T-helper 1 cell treated with Interleukin-12 subunit alpha and Interleukin-12 subunit beta and Interleukin-4 antibody, amounts not matched to agents 30 μg/mL and 1 μg/mL, for 36 hours (primary cell): ENCODE results near the gene PTGIR.

Experiments used
- H3K27ac Mint-ChIP-seq: one replicate; pipeline ENCODE4 v1.8.0; 2021; ENCODE audit warnings: mild to moderate bottlenecking, mixed read lengths
- H3K27me3 Mint-ChIP-seq: one replicate; pipeline ENCODE4 v1.8.0; 2021; ENCODE audit warnings: low read depth, mixed read lengths
- H3K36me3 Mint-ChIP-seq: one replicate; pipeline ENCODE4 v1.8.0; 2021; ENCODE audit warnings: low read depth, mixed read lengths
- H3K4me1 Mint-ChIP-seq: one replicate; pipeline ENCODE4 v1.8.0; 2021; ENCODE audit warnings: low read depth, mixed read lengths
- H3K4me3 Mint-ChIP-seq: one replicate; pipeline ENCODE4 v1.8.0; 2021; ENCODE audit warnings: mild to moderate bottlenecking, moderate library complexity, mixed read lengths
- H3K9me3 Mint-ChIP-seq: one replicate; pipeline ENCODE4 v1.8.0; 2021; ENCODE audit warnings: mixed read lengths

PTGIR gene

DNA sequence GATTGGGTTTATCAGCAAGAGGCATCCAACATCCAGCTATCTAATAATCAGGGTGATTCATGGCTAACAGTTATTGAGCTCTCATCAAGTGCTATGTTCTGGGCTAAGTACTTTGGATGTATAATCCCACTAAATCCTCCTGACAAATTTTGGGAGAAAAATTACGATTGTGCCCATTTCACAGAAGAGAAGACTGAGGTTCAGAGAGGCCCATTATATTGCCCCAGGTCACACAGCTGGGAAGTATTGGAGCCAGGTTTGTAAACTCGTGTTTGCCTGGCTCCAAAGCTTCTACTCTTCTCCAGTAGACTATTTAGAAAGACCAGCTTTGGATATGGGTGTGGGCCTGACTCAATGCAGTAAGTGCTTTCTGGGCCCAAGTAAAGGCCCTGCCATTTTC, 44.6 kb downstream of the PTGIR start:
- Mint-ChIP-seq H3K9me3 (no peaks in the 10 kb centered on the region), H3K27ac (no peak overlapping the region), H3K4me3 (no peak overlapping the region), H3K36me3 (peaks cover 2% of the 10 kb centered on the region), H3K27me3 (peaks cover 9% of the 10 kb centered on the region), H3K4me1 (peaks cover 2% of the 10 kb centered on the region)

DNA sequence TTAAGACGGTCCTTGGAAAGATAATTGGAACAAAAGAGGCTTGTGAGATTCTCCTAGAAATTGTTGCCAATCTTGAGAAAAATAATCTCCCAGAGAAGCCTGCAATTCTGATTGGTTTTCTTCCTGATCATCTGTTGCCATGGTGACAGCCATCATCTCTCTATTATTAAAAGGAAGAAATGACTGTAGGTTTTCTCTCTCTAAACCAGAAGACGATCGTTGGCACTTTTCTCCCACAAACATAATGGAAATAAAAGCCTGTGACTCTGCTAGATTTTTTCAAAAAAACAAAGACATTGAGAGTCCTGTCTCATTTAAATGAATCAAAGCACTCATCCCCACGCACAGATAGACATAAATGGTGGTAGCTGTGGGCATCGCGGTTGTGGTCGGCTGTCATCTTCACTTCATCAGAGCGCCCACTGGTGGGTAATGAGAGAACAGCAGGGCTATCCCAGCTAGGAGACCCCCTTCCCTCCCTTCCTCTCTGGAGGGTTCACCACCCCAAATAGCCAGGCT, 45.5 kb downstream of the PTGIR start:
- Mint-ChIP-seq H3K4me1 (peaks cover 5% of the 10 kb centered on the region), H3K4me3 (no peak overlapping the region), H3K27ac (no peak overlapping the region)

DNA sequence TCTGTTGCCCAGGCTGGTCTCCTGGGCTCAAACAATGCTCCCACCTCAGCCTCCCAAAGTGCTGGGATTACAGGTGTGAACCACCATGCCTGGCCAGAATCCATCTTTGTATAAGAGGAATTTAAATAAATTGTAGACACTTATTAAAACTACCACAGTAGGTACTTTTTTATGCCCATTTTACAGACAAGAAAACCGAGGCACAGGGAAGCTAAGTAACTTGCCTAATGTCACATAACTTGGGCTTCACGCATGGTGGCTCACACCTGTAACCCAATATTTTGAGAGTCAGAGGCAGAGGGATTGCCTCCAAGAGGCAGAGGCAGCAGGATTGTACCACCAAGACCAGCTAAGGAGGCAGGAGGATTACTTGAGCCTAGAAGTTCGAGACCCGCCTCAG, 46.4 kb downstream of the PTGIR start:
- Mint-ChIP-seq H3K9me3 (no peaks in the 10 kb centered on the region), H3K36me3 (peaks cover 2% of the 10 kb centered on the region), H3K4me1 (peaks cover 8% of the 10 kb centered on the region), H3K27me3 (peaks cover 9% of the 10 kb centered on the region), H3K27ac (no peak overlapping the region), H3K4me3 (no peak overlapping the region)

More for the DNA sequence above, 45.5 kb downstream of the PTGIR start:
- H3K36me3 Mint-ChIP-seq: peaks cover 2% of the 10 kb centered on the region
- no peaks in the 10 kb centered on the region for H3K9me3 Mint-ChIP-seq
- H3K27me3 Mint-ChIP-seq: peaks cover 10% of the 10 kb centered on the region

DNA sequence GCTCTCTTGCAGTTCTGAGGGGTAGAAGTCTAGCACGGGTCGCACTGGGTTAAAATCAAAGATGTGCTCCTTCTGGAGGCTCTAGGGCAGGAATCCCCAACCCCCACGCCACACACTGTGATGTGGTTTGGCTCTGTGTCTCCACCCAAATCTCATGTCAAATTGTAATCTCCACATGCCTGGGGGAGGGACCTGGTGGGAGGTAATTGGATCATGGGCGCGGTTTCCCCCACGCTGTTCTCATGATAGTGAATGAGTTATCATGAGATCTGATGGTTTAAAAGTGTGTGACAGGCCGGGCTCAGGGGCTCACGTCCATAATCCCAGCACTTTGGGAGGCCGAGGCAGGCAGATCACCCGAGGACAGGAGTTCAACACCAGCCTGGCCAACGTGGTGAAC, 50.4 kb downstream of the PTGIR start:
- Mint-ChIP-seq H3K27ac (no peak overlapping the region), H3K9me3 (no peaks in the 10 kb centered on the region)

DNA sequence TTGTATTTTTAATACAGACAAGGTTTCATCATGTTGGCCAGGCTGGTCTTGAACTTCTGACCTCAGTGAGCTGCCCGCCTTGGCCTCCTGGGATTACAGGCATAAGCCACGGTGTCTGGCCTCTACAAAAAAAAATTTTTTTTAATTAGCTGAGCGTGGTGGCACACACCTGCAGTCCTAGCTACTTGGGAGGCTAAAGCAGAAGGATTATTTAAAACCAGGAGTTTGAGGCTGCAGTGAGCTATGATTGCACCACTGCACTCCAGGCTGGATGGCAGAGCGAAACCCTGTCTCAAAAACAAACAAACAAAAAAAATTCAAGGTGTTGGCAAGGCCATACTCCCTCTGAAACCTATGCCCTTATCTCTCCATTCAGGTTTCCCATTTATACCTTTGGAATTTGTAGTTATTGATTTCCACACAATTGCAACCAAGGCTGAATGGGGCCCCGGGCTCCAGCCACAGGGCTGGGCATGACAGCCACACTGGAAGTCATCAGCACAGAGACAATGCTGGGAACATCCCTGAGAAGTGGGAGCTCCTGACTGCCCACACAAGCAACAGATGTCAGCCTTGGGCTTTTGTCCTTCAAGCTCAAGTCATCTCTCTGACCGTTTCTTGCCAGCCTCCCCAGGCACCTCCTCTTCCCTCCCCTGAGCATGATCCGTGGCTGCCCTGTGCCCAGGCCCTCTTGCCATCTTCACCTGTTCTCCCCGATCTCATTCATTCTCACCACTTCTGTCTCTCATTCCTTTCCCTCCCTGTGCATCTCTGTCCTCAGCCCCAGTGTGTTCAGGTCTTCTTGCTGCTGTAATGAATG, 51.0 kb downstream of the PTGIR start:
- no peak overlapping the region for H3K27ac Mint-ChIP-seq
- H3K9me3 Mint-ChIP-seq: no peaks in the 10 kb centered on the region
- H3K27me3 Mint-ChIP-seq: peaks cover 26% of the 10 kb centered on the region
- peaks cover 8% of the 10 kb centered on the region for H3K4me1 Mint-ChIP-seq
- no peak overlapping the region for H3K4me3 Mint-ChIP-seq
- peaks cover 2% of the 10 kb centered on the region for H3K36me3 Mint-ChIP-seq

More for the DNA sequence above, 50.4 kb downstream of the PTGIR start:
- H3K4me1 Mint-ChIP-seq: peaks cover 8% of the 10 kb centered on the region
- H3K36me3 Mint-ChIP-seq: peaks cover 2% of the 10 kb centered on the region
- peaks cover 20% of the 10 kb centered on the region for H3K27me3 Mint-ChIP-seq
- no peak overlapping the region for H3K4me3 Mint-ChIP-seq

DNA sequence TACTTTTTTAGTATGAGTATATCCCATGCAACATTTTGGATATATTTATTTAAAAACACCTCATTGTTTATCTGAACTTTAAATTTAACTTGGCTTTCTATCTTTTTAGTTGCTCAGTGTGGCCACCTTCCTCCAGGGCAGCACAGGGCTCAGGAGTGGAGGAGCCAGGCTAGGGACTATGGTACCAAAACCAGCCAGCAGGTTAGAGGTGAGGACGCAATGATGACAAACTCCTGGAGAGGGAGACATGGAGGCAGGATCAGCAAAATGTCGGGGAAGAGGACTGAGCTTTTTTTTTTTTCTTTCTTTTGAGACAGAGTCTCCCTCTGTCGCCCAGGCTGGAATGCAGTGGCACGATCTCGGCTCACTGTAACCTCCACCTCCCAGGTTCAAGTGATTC, 53.4 kb downstream of the PTGIR start:
- Mint-ChIP-seq H3K4me3 (no peak overlapping the region), H3K9me3 (no peaks in the 10 kb centered on the region), H3K27me3 (peaks cover 27% of the 10 kb centered on the region), H3K4me1 (peaks cover 6% of the 10 kb centered on the region), H3K36me3 (peaks cover 2% of the 10 kb centered on the region), H3K27ac (no peak overlapping the region)
